HepG2 (cell line): ENCODE measurements around the gene NKAIN2. TPM values are rescaled to one million over a fixed set of nuclear protein-coding genes. Genes with fewer than 3 reads are reported as not detected.

Source experiments
- ATAC-seq: fragments of 200-7000 bp; cut with Tn5 transposase; 3 replicates; pipeline ENCODE4 v1.9.1; 2020; ENCODE audit warnings: mild to moderate bottlenecking, moderate library complexity
- Bru-seq: library from RNA; stranded (reverse); fragments of 400-500 nt; gene quantifications from one replicate; lab custom pipeline; 2021; lab: Mats Ljungman, UMichigan
- BruChase-seq, 2 experiments: library from RNA; stranded (reverse); fragments of 400-500 nt; gene quantifications; one replicate each; lab custom pipeline; 2021; lab: Mats Ljungman, UMichigan
- BruUV-seq: library from RNA; stranded (reverse); fragments of 400-500 nt; replicated peaks from 2 replicates; lab custom pipeline; 2021; lab: Mats Ljungman, UMichigan
- CTCF ChIA-PET: fragments of 300-600 bp; formaldehyde crosslinking; extraction: SDS; loops from one replicate; lab custom pipeline; 2021; ENCODE audit warnings: low total read pairs, inconsistent platforms, low intra/inter-chr PET ratio; lab: Yijun Ruan, JAX
- POLR2A ChIA-PET: fragments of 350-600 bp; sonication (Branson Sonifier 250); formaldehyde crosslinking; loops from one replicate; lab custom pipeline; 2020; ENCODE audit warnings: antibody characterized with exemption, inconsistent platforms; lab: Yijun Ruan, JAX
- DNase-seq: peaks from one replicate; pipeline ENCODE4 v3.0.0-alpha.2; 2015; ENCODE audit warnings: low spot score
- FAIRE-seq: peaks from 3 replicates; lab custom pipeline; 2011; peaks lifted over from hg19 to GRCh38; lab: Jason Lieb, UNC
- H2AFZ ChIP-seq: one replicate; pipeline ENCODE4 v1.6.1; 2011; ENCODE audit warnings: low read length, inconsistent platforms
- H3K27ac ChIP-seq: fragments of 300-600 bp; 3 replicates; pipeline ENCODE4 v1.8.0; 2011; ENCODE audit warnings: mixed run types, mild to moderate bottlenecking, mixed read lengths, low read length, inconsistent platforms; ENCODE audit not compliant: insufficient read depth; ENCODE audit errors: extremely low read length
- H3K27me3 ChIP-seq, 2 experiments: fragments of 200-600 bp in 1 of 2; 2 replicates in 1 of 2; 3 replicates in 1 of 2; pipeline versions ENCODE4 v1.6.0 to v1.8.0; 2011; ENCODE audit warnings: low read length in 2 of 2, mild to moderate bottlenecking in 2 of 2, moderate library complexity in 2 of 2, inconsistent platforms in 1 of 2; ENCODE audit not compliant: insufficient read depth in 2 of 2, control insufficient read depth in 1 of 2
- H3K36me3 ChIP-seq, 2 experiments: fragments of 200-600 bp in 1 of 2; replicated peaks in 1 of 2; 2 replicates in 1 of 2; 3 replicates in 1 of 2; pipeline versions ENCODE4 v1.5.1 to v1.8.0; 2011; ENCODE audit warnings: low read length in 2 of 2, inconsistent platforms in 1 of 2; ENCODE audit not compliant: insufficient read depth in 2 of 2, control insufficient read depth in 1 of 2
- H3K4me1 ChIP-seq: 2 replicates; pipeline ENCODE4 v1.5.1; 2012; ENCODE audit warnings: low read length, inconsistent platforms; ENCODE audit not compliant: insufficient read depth
- H3K4me2 ChIP-seq: 2 replicates; pipeline ENCODE4 v1.6.0; 2011; ENCODE audit warnings: low read depth, low read length, inconsistent platforms
- H3K4me3 ChIP-seq, 3 experiments: fragments of 200-600 bp in 1 of 3; sonication (generic), shearing (Covaris generic) in 1 of 3; replicated peaks in 1 of 3; 2 replicates each; pipeline ENCODE4 v1.5.1; 2011 to 2016; ENCODE audit warnings: low read length in 3 of 3, inconsistent platforms in 2 of 3, low read depth in 2 of 3, mild to moderate bottlenecking in 2 of 3, control low read depth in 1 of 3, mixed read lengths in 1 of 3; ENCODE audit not compliant: insufficient read depth in 1 of 3
- H3K79me2 ChIP-seq: one replicate; pipeline ENCODE4 v1.6.1; 2011; ENCODE audit warnings: low read length, inconsistent platforms; ENCODE audit not compliant: insufficient read depth
- H3K9ac ChIP-seq: 2 replicates; pipeline ENCODE4 v1.6.0; 2011; ENCODE audit warnings: mild to moderate bottlenecking, low read depth, low read length, inconsistent platforms; ENCODE audit not compliant: insufficient read depth
- H3K9me3 ChIP-seq: 2 replicates; pipeline ENCODE4 v1.5.1; 2012; ENCODE audit warnings: mild to moderate bottlenecking, low read length
- H4K20me1 ChIP-seq: 2 replicates; pipeline ENCODE4 v1.6.0; 2011; ENCODE audit warnings: inconsistent platforms, mild to moderate bottlenecking, low read length, moderate library complexity; ENCODE audit not compliant: insufficient read depth
- MAFK ChIP-seq, 2 experiments: IDR thresholded peaks in 1 of 2; conservative IDR thresholded peaks in 1 of 2; 2 replicates each; pipeline ENCODE4 v1.6.1; 2011; ENCODE audit warnings: improper control_type of control experiment in 2 of 2, low read length in 2 of 2
- MBD4 ChIP-seq: IDR thresholded peaks from 2 replicates; pipeline ENCODE4 v1.6.1; 2012; ENCODE audit warnings: low read length, inconsistent platforms, borderline replicate concordance
- RFX1 ChIP-seq: fragments of 450-650 bp; IDR thresholded peaks from 2 replicates; pipeline ENCODE4 v1.6.1; 2017
- SSRP1 ChIP-seq: IDR thresholded peaks from 2 replicates; pipeline ENCODE4 v1.6.1; 2016; ENCODE audit warnings: control low read depth
- ZNF337 ChIP-seq: sonication (generic); formaldehyde crosslinking; IDR thresholded peaks from 2 replicates; pipeline ENCODE4 v1.5.1; 2020; ENCODE audit warnings: missing genetic modification reagents, low read depth, mild to moderate bottlenecking, borderline replicate concordance
- WGBS: methylation state at CpG from one replicate; pipeline ENCODE4 v1.1.6; 2017; ENCODE audit warnings: low lambda C conversion rate; 5-methylcytosine and 5-hydroxymethylcytosine counted together
- in situ Hi-C: cut with HindIII; loops from 2 replicates; pipeline ENCODE4 v1.10.0; 2017; ENCODE audit warnings: low pct_unique_long_range_greater_than_20kb; ENCODE audit not compliant: extremely low pct_ligation_motif_present
- intact Hi-C: fragments of 100-400 bp; cut with micrococcal nuclease; formaldehyde crosslinking; loops from one replicate; pipeline ENCODE4 v1.10.0; 2022; ENCODE audit not compliant: unreplicated experiment
- long read RNA-seq, 2 experiments: library from RNA in 1 of 2; library from polyadenylated mRNA in 1 of 2; stranded (forward) in 1 of 2; unstranded in 1 of 2; transcript quantifications; one replicate each; pipeline ENCODE4 v2.0.0, GENCODE V29; 2019 to 2022
- polyA minus RNA-seq, 3 experiments: library from RNA; depleted of rRNA, polyadenylated mRNA; stranded (reverse); fragments of >200 nt; gene quantifications; 2 replicates each; pipeline ENCODE4 v1.2.3, GENCODE V29; 2011; ENCODE audit warnings: low replicate concordance in 1 of 3
- polyA plus RNA-seq, 8 experiments: library from polyadenylated mRNA; depleted of rRNA in 3 of 8; stranded (reverse) in 7 of 8; unstranded in 1 of 8; fragments of >200 nt; fragmentation: Illumina TruSeq in 4 of 8; extraction: Trizol in 4 of 8; gene quantifications; 2 replicates each; pipeline versions ENCODE4 v1.2.1 to v1.2.3, GENCODE V29; 2011 to 2016; ENCODE audit warnings: low read depth in 4 of 8, missing spikeins in 1 of 8, mixed read lengths in 1 of 8; ENCODE audit not compliant: insufficient read depth in 1 of 8
- total RNA-seq, 5 experiments: library from RNA; depleted of rRNA; stranded (reverse); fragments of >200 nt; fragmentation: Illumina TruSeq; extraction: Trizol; gene quantifications; 2 replicates each; pipeline ENCODE4 v1.2.3, GENCODE V29; 2016; ENCODE audit warnings: low read depth in 1 of 5
- TF ChIP-seq, protein P1 (sequence below): sonication (generic); formaldehyde crosslinking; IDR thresholded peaks from 2 replicates; pipeline ENCODE4 v1.4.0; 2020; ENCODE audit warnings: missing genetic modification reagents

Gene NKAIN2
- total RNA-seq (2016; rRNA removed; fragmentation: Illumina TruSeq; extraction: Trizol) (not detected in 2 replicates), polyA plus RNA-seq (2011; rRNA removed) (not detected in 2 replicates), polyA minus RNA-seq (2011; rRNA and poly(A)+ RNA removed; ENCODE audit: low replicate concordance) (not detected in 2 replicates), Bru-seq, nascent RNA (percentile 6 among the genes with signal in this experiment), BruChase-seq, experiment 1, labeled RNA remaining after a 6-hour chase (percentile 7 among the genes with signal in this experiment), BruChase-seq, experiment 2, labeled RNA remaining after a 2-hour chase (percentile 11 among the genes with signal in this experiment)
- total RNA-seq (2016; cell fraction: cytosol; rRNA removed; fragmentation: Illumina TruSeq; extraction: Trizol; ENCODE audit: low read depth) = not detected in 2 replicates
- total RNA-seq (2016; cell fraction: insoluble cytoplasmic fraction; rRNA removed; fragmentation: Illumina TruSeq; extraction: Trizol) = 0.04 TPM in 1 of 2 replicates, not detected in the other
- total RNA-seq (2016; cell fraction: membrane; rRNA removed; fragmentation: Illumina TruSeq; extraction: Trizol) = not detected in 2 replicates
- not detected in 2 replicates for total RNA-seq (2016; cell fraction: nucleus; rRNA removed; fragmentation: Illumina TruSeq; extraction: Trizol)
- not detected in 2 replicates for polyA plus RNA-seq (2011; cell fraction: cytosol; rRNA removed)
- 0.11 TPM in 1 of 2 replicates, not detected in the other for polyA plus RNA-seq (2011; cell fraction: nucleus; rRNA removed)
- 0.05 and 0.07 TPM in 2 replicates for polyA plus RNA-seq (2012)
- not detected in 2 replicates for polyA plus RNA-seq (2016; cell fraction: cytosol; fragmentation: Illumina TruSeq; extraction: Trizol; ENCODE audit: low read depth)
- 0.23 TPM in 1 of 2 replicates, not detected in the other for polyA plus RNA-seq (2016; cell fraction: insoluble cytoplasmic fraction; fragmentation: Illumina TruSeq; extraction: Trizol; ENCODE audit: low read depth)
- 0.06 TPM in 1 of 2 replicates, not detected in the other for polyA plus RNA-seq (2016; cell fraction: membrane; fragmentation: Illumina TruSeq; extraction: Trizol; ENCODE audit: low read depth)
- not detected in 2 replicates for polyA plus RNA-seq (2016; cell fraction: nucleus; fragmentation: Illumina TruSeq; extraction: Trizol; ENCODE audit: insufficient read depth, low read depth)
- not detected in 2 replicates for polyA minus RNA-seq (2011; cell fraction: cytosol; rRNA and poly(A)+ RNA removed)
- polyA minus RNA-seq (2011; cell fraction: nucleus; rRNA and poly(A)+ RNA removed) = 0.25 and 0.39 TPM in 2 replicates
- long read RNA-seq, experiment 1 = 0 reads
- long read RNA-seq, experiment 2 = 0 reads

- WGBS = 1% methylated on average over 14 of the region's 84 CpGs
Measured at GRCh38 chr6:123803504-123804013, at the start of gene NKAIN2. Gene NKAIN2, plus strand, starts transcription at chr6:123803865.

More at GRCh38 chr6:123803504-123804013, at the start of gene NKAIN2:
- Histone ChIP-seq H4K20me1 (0 out of 2 replicates have a peak, but pooled peaks cover 5% of the 10 kb centered on the region), H3K36me3 (no peaks in the 10 kb centered on the region), H2AFZ (no peak within 1 kb of the TSS), H3K27me3 (peaks cover 0 to 24% of the 10 kb centered on the region in 2 experiments; a peak in 3 of 5 replicates), H3K4me2 (peak within 1 kb of the TSS; percentile 31), H3K4me1 (no peaks in the 10 kb centered on the region), H3K79me2 (no peaks in the 10 kb centered on the region), H3K4me3 (peak within 1 kb of the TSS in 1 of 3 experiments; percentile 41; a peak in 1 of 6 replicates), H3K9ac (no peak within 1 kb of the TSS), H3K9me3 (no peaks in the 10 kb centered on the region), H3K27ac (no peak within 1 kb of the TSS)
- intact Hi-C loops (loop anchor here (2.0 to 5.0 kb wide), 3 partner anchors 75 to 1311 kb away; no protein-coding TSS in a partner anchor), in situ Hi-C loops (loop anchor here (25.0 kb wide), 1 partner anchor 984 kb away; no protein-coding TSS in a partner anchor)
- POLR2A ChIA-PET = no interaction called here
- no TSS peak for BruUV-seq
- DNase-seq (no peak), ATAC-seq (peak; percentile 66), FAIRE-seq (no peak)
- CTCF ChIA-PET = no interaction called here
- TF ChIP-seq, protein P1, sequence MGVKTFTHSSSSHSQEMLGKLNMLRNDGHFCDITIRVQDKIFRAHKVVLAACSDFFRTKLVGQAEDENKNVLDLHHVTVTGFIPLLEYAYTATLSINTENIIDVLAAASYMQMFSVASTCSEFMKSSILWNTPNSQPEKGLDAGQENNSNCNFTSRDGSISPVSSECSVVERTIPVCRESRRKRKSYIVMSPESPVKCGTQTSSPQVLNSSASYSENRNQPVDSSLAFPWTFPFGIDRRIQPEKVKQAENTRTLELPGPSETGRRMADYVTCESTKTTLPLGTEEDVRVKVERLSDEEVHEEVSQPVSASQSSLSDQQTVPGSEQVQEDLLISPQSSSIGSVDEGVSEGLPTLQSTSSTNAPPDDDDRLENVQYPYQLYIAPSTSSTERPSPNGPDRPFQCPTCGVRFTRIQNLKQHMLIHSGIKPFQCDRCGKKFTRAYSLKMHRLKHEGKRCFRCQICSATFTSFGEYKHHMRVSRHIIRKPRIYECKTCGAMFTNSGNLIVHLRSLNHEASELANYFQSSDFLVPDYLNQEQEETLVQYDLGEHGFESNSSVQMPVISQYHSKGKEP = no peak
- TF ChIP-seq SSRP1 (CRISPR knock-in tag) (no peak), ZNF337 (CRISPR knock-in tag) (no peak), MBD4 (no peak), MAFK (conservative IDR thresholded peaks at IDR 0.05 in 1 of 2, IDR thresholded peaks at IDR 0.05 in 1 of 2; ENCODE audit: low read length in 2 of 2) (no peak), RFX1 (no peak)
